GM12878 (cell line): ENCODE results near the gene NLRP10.

ENCODE experiments used
- CBX3 ChIP-seq: fragments of 200-600 bp; sonication (generic); IDR thresholded peaks from 2 replicates; pipeline ENCODE4 v1.6.1; 2016; ENCODE audit warnings: low read depth, borderline replicate concordance
- NRF1 ChIP-seq: conservative IDR thresholded peaks from 2 replicates; pipeline ENCODE4 v1.6.1; 2011; ENCODE audit warnings: mild to moderate bottlenecking, low read depth, low read length, improper control_type of control experiment
- ZNF217 ChIP-seq: fragments of 450-650 bp; IDR thresholded peaks from 2 replicates; pipeline ENCODE4 v1.6.1; 2017; ENCODE audit warnings: antibody characterized with exemption, mild to moderate bottlenecking

- TF ChIP-seq NRF1 (no peak), CBX3 (no peak), ZNF217 (no peak)
These were observed 21.7 kb upstream of the NLRP10 start, which contains the start of gene EIF3F for GRCh38 chr11:7986768-7987559.
